Activated CD8-positive, alpha-beta memory T cell treated with anti-CD3 and anti-CD28 coated beads for 4 hours (primary cell): ENCODE results near the gene AOC2.

Source experiments
- DNase-seq, 2 donors: peaks; one replicate each; pipeline ENCODE4 v3.0.0-alpha.2; 2020; ENCODE audit warnings: low read depth in 2 of 2

Gene AOC2

GRCh38 chr17:42844271-42844670 is at the start of gene AOC2:
AOC2 (plus strand) TSS chr17:42844580; CDS start chr17:42844627, 47 bp downstream.
- no peak for DNase-seq

- no peak for DNase-seq
These were observed 49.3 kb upstream of the AOC2 start for GRCh38 chr17:42795061-42795460.

DNA sequence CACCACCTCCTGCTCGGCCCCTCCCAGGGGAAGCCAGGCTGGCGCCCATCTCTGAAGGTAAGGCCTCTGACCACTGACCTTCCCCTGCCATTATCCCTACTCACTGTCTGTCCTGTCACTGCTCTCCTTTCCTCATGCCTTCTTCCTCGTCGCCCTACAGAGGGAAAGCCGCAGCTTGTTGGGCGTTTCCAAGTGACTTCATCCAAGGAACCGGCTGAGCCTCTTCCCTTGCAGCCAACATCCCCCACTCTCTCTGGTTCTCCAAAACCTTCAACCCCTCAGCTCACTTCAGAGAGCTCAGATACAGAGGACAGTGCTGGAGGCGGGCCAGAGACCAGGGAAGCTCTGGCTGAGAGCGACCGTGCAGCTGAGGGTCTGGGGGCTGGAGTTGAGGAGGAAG is 48.9 kb upstream of the AOC2 start:
- no peak for DNase-seq

- DNase-seq, result no peak
These were observed 48.2 kb upstream of the AOC2 start for GRCh38 chr17:42796066-42796758.

DNA sequence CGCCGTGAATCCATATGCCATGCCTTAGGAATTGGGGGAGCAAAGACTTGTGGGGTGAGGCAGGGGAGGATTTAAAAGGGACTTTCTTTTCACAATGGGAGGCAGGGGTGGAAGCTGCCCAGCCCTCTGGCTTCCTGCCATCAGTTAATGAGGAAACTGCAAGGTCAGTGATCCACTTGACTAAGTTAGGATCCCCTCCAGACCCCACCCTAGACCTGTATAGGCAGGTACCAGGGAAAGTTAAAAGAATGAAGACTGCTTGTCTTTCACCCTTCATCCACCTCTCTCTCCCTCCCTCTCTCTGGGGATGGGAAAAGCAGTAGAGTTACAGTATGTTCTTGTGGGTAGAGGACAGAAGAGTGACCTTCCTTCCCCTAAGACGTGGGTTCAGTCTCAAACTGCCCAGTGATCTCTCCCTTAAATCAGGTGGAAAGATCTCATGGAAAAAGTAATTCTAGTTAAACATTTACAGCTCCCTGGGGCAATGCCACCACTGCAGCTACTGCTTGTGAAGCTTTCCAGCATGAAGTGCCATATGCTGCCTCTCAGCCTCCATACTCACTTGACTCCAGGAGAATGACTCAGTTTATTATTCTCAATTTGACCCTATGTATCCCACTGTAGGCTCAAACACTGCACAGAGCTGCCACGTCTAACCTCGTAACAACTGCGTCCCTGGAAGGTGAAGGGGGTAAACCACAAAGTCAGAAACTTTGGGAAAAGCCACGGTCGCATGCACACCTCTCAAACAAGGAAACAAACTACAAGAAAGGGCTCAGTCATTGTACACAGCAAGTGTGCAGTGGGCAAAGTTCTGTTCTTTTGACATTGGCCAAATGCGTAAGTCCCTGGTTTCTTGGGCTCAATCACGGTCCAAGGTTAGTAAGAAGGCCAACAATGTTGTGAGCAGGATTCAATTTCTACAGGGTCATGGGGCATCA is 47.0 kb upstream of the AOC2 start:
- DNase-seq, result no peak

- no peak for DNase-seq
These were observed 46.4 kb upstream of the AOC2 start for GRCh38 chr17:42798011-42798382.

- peak; percentile 54 to 58 for DNase-seq
These were observed 45.7 kb upstream of the AOC2 start, which contains the start of the genes CNTD1 and COA3 for GRCh38 chr17:42798383-42799380. CNTD1 (plus strand) TSS chr17:42798861; CDS start chr17:42799068, 207 bp downstream. COA3 (minus strand) TSS chr17:42798704; CDS start chr17:42798681, 23 bp downstream.

DNA sequence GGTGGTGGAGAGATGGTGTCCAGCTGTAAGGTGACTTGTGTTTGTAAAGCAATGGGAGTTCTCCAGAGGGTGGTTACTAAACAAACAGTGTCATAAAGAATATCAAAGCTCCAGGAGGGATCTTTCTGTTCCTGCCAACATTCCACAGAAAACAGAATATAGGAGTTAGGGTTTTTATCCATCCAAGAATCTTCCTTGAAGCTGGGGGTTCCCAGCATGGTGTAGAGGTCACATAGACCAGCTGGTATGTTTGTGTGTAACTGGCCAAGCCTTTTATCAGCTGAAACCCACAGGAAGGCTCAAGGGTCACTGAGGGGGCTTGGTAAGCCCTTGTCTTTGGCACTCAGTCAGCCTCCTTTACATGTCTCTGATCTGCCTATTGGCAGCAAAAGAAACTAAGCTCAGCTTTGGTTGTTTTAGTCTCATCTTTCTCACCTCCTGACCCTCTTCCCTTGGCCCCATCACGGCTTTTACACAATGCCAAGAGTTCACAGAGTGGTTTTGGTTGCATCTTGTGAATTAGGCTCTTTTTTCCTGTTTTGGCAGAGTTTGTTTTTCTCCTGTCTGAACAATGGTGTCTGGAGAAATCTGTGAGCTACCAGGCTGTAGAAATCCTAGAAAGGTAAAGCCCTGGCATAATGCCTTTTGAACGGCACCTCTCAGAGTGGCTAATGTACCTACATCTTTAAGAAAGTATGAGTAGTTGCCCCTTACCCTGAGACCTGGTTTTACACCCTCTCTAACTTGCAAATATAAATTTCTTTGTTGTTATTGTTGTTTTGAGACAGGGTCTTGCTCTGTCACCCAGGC is 41.1 kb upstream of the AOC2 start:
- DNase-seq, result no peak

GRCh38 chr17:42804918-42805367 is 39.4 kb upstream of the AOC2 start:
- DNase-seq, result no peak

DNA sequence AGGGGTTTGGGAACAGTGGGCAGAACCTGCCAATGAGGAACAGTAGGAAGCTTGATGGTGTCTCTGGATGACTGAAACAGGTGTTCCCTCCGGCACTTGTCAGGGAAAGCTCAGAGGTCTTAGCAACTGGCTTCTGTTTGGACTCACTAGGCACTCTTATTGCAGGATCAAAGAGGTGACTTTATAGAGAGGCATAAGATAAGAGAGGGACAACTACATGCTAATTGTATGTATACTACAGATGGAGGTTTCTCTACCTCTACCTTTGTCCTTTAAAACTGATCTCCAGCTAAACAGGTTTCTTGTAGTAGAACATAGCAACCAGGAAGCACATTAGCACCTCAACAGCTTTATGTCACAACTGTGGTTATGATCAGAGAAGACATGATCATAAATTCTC is 38.1 kb upstream of the AOC2 start:
- no peak for DNase-seq

GRCh38 chr17:42809250-42809649 is 35.1 kb upstream of the AOC2 start:
- no peak for DNase-seq

DNA sequence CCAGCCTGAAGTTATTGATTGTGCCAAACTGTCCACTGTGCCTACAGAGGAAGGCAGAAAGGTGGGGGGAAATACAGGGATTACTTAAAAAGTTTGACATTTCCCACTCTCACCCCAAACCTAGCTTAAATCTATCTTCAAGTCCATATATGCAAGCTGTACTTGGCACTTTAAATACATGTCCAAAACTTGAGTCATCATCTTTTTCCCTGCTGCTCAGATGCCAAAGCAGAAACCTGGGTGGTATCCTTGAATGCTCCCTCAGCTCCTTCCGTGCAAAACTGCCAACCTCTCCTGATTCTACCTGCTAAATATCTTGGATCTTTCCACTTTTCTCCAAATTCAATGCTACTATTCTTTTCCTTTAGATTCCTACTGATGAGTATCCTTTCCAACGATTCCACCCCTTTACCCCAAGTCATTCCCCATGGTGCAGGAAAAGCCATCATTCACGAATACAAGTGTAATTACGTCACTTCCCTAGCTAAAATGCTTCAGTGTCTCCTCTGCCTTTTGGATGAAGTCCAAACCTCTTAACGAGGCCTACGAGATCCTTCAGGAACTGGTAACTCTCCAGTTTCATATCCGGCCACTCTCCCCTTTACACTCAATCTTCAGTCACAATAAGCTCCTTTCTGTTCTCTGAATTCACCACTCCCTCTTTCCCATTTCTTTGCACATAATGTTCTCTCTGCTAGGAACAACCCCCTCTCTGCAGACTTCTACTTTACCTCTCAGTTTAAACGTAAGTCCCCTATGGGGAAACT is 29.6 kb upstream of the AOC2 start:
- no peak for DNase-seq

GRCh38 chr17:42817866-42818265 is 26.5 kb upstream of the AOC2 start:
- DNase-seq, result no peak

DNA sequence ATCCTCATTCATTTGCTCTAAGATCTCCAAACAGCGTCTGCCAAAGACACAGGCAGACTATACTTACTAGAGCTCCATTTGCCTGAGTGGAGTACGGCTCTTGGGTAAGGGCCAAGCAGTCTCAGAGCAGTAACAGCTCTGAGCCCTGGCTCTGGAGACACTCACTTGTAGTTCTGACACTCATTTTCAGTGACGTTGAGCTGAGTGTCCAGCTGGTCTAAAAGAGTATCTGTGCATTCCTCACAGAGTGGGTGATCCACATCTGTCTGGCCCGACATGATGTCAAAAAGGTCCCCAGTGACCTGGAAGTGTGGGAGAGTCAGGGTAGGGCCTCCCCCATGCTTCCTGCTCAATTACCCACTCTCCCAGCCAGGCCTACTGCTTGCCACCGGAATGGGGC is 26.0 kb upstream of the AOC2 start:
- no peak for DNase-seq

GRCh38 chr17:42819939-42820535 is 24.3 kb upstream of the AOC2 start:
- peak; percentile 25 to 27 for DNase-seq

DNA sequence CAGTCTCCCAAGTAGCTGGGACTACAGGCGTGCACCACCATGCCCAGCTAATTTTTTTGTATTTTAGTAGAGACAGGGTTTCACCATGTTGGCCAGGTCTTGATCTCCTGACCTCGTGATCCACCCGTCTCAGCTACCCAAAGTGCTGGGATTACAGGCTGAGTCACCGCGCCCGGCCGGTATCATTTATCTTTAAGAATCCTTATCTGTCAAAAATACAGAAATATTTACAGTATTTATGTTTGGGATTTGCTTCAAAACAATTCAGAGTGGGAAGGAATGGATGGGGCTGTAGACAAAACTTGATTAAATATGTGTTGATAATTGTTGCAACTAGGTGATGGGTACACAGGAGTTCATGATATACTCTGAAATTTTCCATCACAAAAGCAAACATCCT is 23.2 kb upstream of the AOC2 start:
- no peak for DNase-seq

DNA sequence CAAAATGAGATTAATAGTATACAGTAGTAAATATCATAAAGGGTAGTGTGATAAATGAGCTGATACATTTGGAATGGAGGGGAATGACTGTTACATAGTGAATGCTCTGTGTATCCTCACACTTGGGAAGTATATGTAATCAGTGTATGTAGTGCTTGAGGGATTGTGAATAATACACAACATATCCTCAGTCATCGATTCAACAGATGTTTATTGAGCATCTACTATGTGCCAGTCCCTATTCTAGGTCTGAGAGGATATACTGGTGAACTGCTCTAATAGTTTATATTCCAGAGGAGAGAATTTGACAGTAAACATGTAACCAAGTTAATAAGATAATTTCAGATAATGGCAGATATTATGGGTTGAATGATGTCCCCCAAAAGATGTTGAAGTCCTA is 16.9 kb upstream of the AOC2 start:
- no peak for DNase-seq

- no peak for DNase-seq
These were observed 13.4 kb upstream of the AOC2 start for GRCh38 chr17:42830971-42831370.

GRCh38 chr17:42832213-42832933 is 12.0 kb upstream of the AOC2 start:
- no peak for DNase-seq
